ENCODE results near the gene JAKMIP2.

JAKMIP2 gene

DNA sequence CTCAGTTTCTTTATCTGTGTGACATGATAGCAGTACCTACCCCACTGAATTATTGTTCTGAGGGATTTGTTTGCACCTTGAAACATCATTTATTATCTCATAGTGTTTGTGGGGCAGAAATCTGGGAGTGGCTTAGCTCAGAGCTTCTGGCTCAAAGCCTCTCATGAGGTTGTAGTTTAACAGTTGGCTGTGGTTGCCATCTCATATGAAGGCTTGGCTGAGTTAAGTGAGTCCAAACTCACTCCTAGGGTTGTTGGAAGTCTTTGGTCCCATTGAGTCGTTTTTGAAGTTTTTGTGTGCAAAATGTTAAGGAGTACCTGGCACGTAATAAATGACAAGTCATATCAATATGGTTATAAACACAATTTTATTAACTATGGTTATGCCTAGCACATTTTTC is 3.6 kb upstream of the JAKMIP2 start:
- no peak for ATAC-seq

- ATAC-seq = no peak
Observed at GRCh38 chr5:147784146-147784987, 1.8 kb upstream of the JAKMIP2 start.

GRCh38 chr5:147780924-147781573 is 1.5 kb downstream of the JAKMIP2 start:
- no peak for ATAC-seq

- ATAC-seq = no peak
Observed at GRCh38 chr5:147779694-147780093, 2.8 kb downstream of the JAKMIP2 start.

GRCh38 chr5:147776989-147777388 is 5.5 kb downstream of the JAKMIP2 start:
- ATAC-seq = no peak

DNA sequence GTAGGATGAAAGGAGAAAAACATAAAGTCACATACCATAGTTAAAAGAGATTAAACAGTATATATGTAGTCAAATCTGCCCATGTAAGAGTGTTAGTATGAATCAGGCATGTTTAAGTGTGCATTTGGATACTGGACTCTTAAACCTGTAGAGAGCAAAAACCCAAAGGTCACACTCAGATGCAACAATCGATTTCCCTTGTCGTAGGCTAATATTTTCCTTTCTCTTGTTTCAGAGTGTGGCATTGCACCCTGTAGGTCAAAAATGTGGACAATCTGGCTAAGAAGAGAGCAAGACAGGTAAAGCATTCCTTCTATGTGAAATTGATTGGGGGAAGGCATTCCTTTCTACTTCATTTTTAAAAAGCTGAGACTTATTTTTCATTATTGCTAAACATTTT is 8.9 kb downstream of the JAKMIP2 start:
- ATAC-seq = no peak

DNA sequence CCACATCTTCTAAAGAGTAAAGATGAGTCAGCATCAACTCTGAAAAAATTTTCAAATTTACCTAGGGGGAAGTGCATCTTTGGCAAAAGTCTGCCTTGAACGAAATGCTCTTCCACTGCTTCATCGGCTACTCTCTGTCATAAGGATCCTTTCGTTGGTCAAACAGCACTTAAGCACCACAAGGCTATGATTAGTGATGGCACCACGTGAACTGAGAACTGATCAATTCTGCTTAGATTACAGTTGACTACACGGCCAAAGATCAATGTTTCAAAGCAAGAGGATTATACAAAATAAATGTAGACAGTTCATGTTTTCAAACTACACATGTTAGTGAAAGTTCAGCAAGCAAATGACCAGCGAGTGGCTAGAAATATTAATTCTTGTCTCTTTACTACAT is 9.4 kb downstream of the JAKMIP2 start:
- no peak for ATAC-seq

DNA sequence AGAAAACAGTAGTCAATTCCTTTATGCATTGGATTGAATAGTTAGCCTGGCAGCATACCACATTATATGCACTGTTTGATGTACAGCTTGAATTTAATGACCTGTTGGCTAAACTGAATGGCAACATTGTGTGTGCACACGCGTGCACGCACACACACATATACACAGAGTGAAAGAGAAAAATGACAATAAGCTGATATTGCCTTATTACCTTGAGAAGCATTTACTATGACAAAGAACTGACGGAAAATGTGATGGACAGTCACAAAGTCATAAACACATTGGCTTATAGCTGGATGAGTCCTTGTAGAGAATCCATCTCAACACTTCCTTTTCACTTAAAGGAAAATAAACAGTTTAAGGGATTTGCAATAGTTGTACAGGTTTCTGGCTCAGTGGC is 15.5 kb downstream of the JAKMIP2 start:
- no peak for ATAC-seq

DNA sequence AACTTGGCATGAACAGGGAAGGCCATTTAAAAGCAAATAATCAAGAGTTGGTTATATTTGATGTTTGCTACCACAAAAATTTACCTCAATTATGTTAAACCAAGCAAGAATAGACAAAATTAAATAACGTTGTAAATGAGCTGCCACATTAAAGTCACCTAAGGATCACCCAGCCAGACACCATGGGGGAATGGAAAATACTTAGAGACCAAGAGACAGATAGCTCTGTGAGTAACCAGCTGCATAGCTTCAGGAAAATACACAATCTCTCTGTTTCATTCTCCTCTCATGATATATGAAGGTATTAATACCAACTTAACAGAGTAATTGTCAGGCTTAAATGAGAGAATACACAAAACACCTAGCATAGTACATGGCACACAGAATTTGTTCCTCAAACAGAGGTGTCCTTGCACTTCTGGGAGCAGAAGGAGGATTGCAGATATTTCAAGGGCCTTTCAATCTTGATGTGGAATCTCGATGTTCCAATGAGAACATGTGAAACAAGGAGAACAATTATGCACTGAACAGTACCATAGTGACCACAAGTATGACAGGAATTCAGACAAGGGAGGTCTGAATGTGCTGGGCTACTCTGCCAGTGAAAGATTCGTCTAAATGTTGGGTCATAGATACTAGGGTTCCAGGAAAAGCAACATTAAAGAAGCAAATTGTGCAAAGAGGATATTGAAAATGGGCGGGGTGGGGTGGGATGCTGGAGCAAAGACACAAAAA is 18.6 kb downstream of the JAKMIP2 start:
- ATAC-seq = no peak

DNA sequence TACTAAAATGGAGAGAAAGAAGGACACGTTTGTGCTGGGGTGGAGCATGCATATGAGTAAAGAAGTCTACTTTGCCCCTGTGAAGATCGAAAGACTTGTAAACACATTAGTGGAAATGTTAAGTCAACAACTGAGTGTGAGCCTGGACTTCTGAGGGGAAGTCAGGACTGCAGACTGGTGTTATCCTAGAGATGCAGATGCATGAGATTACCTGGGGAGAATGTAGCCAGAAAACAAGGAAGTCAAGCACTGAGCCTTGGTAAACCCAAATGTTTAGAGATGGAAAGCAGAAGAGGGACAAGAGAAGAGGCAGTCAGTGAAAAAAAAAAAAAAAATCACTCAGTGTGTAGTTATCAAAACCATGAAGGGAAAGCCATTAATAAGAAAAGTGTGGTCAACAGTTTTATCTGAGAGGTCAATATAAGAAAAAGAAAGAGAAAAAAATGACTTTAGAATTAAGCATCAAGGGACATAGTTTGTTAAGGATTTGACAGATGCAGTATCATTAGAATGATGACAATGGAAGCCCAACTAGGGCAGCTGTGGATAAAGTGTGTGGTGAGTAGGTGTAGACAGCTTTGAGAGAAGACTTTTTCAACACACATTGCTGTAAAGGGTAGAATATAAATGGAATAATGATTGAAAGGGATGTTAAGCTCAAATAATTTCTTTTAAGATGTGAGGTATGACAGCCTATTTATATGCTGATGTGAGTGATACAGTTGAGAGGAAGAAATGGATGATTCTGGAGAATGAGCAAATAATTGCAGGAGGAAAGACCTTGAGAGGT is 22.2 kb downstream of the JAKMIP2 start:
- ATAC-seq = no peak

DNA sequence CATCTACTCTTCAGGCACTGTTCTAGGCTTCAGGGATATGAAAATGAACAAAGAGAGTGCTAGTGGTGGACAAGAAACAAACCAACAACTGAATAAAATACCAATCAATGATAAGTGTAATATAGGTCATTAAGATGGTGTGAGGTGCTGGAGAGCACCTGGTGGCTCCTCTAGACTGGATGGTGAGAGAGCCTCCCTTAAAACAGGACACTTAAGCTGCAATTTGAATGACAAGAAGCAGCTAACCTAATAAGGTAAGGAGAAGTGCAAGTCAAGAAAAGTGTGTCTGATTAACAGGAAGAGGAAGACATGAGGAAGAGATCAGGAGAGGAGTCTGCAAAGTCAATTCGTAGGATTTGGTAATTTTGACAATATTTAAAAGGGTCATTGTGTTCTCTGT is 23.1 kb downstream of the JAKMIP2 start:
- no peak for ATAC-seq

DNA sequence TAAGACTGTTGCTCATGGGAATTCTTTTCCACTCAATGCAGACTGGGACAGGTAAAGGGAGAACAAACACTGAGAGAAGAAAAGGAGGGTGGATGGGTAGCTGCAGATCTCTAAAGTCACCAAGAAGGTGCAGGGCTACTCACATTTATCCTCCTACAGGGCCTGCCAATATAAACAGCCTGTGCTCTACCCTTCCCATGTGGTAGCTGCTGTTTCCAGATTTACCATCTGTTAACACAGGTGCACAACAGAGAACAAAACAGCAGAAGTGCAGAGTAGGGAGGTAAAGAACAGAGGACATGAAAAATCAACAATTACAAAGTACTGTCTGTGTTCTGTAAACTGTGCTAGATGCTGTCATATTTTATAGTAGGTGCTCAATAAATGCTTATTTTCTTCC is 26.0 kb downstream of the JAKMIP2 start:
- ATAC-seq = no peak

GRCh38 chr5:147754372-147755122 is 28.0 kb downstream of the JAKMIP2 start:
- no peak for ATAC-seq

- no peak for ATAC-seq
Observed at GRCh38 chr5:147753765-147754164, 28.8 kb downstream of the JAKMIP2 start.

GRCh38 chr5:147752666-147753290 is 29.8 kb downstream of the JAKMIP2 start:
- ATAC-seq = no peak

DNA sequence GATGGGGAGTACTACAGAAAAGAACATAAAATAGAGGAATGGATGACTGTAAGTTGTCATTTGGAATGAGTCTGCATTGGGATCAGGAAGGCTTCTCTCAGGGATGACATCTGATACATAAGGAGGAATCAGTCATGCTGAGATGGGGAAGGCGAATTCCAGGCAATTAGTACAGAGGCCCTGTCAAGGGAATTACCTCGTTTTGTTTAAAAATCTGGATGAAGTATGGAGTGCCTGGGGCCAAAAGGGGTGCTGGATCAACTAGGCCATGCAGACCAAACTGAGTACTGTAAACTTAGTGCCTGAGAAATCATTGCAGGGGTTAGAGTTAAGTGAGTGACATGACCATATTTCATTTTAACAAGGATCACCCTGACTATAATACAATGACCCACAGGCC is 30.5 kb downstream of the JAKMIP2 start:
- ATAC-seq = no peak

DNA sequence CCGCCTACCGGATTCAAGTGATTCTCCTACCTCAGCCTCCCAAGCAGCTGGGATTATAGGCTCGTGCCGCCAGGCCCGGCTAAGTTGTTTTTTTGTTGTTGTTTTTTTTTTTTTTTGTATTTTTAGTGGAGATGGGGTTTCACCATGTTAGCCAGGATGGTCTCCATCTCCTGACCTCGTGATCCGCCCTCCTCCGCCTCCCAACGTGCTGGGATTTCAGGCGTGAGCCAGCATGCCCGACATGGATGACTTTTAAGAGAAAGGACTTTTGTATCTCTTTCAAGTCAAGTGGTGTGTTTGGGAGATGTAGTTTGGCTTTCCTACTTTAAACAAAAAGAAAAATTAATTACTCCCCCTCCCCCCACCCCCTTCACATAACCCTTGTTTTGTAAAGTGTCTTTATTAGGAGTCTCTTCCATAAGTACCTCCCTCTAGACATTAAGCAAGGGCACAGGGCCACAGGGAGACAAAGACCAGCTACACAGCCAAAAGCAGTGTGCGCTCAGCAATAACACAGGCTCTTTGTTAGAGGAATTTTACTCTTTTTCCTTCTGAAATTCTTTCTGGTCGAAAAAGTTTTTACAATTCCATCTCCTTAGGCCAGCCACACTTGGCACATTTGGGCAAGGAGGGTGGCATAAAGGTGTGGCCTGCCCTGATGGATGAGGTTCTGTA is 31.2 kb downstream of the JAKMIP2 start:
- ATAC-seq = no peak

DNA sequence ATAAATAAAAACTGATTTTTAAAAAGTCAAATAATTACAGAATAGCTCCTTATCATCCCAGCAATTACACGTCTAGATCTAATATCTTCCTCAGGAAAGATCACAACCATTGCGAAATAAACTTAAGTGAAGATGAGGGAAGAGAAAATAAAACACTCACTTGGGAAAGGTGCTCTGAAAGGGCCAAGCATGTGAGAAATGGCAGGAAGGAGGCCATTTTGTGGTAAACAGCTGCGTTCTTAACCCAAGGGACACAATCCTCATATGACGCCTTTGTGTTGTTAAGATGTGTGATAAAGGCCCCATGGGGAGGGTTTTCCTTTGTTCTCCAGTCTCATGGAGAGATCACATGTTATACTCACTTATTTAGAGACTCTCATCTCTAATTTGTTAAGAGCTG is 32.5 kb downstream of the JAKMIP2 start:
- no peak for ATAC-seq

DNA sequence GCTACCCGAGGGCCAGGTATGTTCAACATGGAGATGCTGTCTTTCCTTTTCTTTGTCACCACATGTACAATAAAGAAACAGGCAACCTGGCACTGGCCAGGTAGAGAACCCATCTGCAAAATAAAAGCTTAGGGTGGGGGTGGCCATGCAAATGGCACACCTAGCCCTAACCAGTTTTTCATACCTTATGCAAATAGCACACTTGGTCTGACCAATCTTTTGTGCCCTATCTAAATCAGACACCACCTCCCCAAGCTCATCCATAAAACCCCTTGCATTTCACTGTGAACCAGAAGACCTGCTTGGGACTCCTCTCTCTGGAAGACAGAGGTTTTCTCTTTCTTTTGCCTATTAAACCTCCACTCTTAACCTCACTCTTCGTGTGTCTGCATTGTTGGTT is 33.9 kb downstream of the JAKMIP2 start:
- no peak for ATAC-seq

GRCh38 chr5:147746986-147747385 is 35.5 kb downstream of the JAKMIP2 start:
- ATAC-seq = no peak

All from activated CD4-positive, CD25-positive, alpha-beta regulatory T cell treated with anti-CD3 and anti-CD28 coated beads, Interleukin-2, amount 50 U/mL, for 24 hours (primary cell).